MM.1S (cell line): ENCODE results near the gene ASPHD1.

ENCODE experiments used
- DNase-seq: peaks from one replicate; pipeline ENCODE4 v3.0.0-alpha.2; 2015
- H2AFZ ChIP-seq: fragments of 300-600 bp; sonication (generic); 2 replicates; pipeline ENCODE4 v1.6.0; 2016; ENCODE audit warnings: antibody characterized with exemption, low read length
- H3F3A ChIP-seq: fragments of 300-600 bp; sonication (generic); 2 replicates; pipeline ENCODE4 v1.6.1; 2016; ENCODE audit warnings: mild to moderate bottlenecking, antibody characterized with exemption, low read length, moderate library complexity, mixed read lengths; ENCODE audit not compliant: insufficient read depth
- H3K27ac ChIP-seq: fragments of 300-600 bp; sonication (generic); 2 replicates; pipeline ENCODE4 v1.5.1; 2016; ENCODE audit warnings: mild to moderate bottlenecking, low read length
- H3K27me3 ChIP-seq: fragments of 300-600 bp; sonication (generic); replicated peaks from 2 replicates; pipeline ENCODE4 v1.6.0; 2016; ENCODE audit warnings: low read length; ENCODE audit not compliant: insufficient read depth
- H3K36me3 ChIP-seq: fragments of 300-600 bp; sonication (generic); replicated peaks from 2 replicates; pipeline ENCODE4 v1.6.1; 2016; ENCODE audit warnings: mild to moderate bottlenecking, low read length, mixed read lengths; ENCODE audit not compliant: insufficient read depth
- H3K4me1 ChIP-seq: fragments of 300-600 bp; sonication (generic); 2 replicates; pipeline ENCODE4 v1.6.1; 2016; ENCODE audit warnings: low read length, mixed read lengths
- H3K4me2 ChIP-seq: fragments of 300-600 bp; sonication (generic); 2 replicates; pipeline ENCODE4 v1.6.0; 2016; ENCODE audit warnings: low read depth, low read length
- H3K4me3 ChIP-seq: fragments of 300-600 bp; sonication (generic); 2 replicates; pipeline ENCODE4 v1.5.1; 2016; ENCODE audit warnings: low read length, mixed read lengths
- H3K79me2 ChIP-seq: fragments of 300-600 bp; sonication (generic); 2 replicates; pipeline ENCODE4 v1.6.1; 2016; ENCODE audit warnings: mixed run types, low read length, mixed read lengths
- H3K9ac ChIP-seq: fragments of 300-600 bp; sonication (generic); 2 replicates; pipeline ENCODE4 v1.6.1; 2016; ENCODE audit warnings: low read length, mixed read lengths
- H3K9me2 ChIP-seq: fragments of 300-600 bp; sonication (generic); replicated peaks from 2 replicates; pipeline ENCODE4 v1.6.1; 2016; ENCODE audit warnings: mild to moderate bottlenecking, low read length, mixed read lengths; ENCODE audit not compliant: insufficient read depth
- H3K9me3 ChIP-seq: fragments of 300-600 bp; sonication (generic); replicated peaks from 2 replicates; pipeline ENCODE4 v1.6.1; 2016; ENCODE audit warnings: mild to moderate bottlenecking, low read length, mixed read lengths; ENCODE audit not compliant: insufficient read depth
- H4K20me1 ChIP-seq: fragments of 300-600 bp; sonication (generic); 2 replicates; pipeline ENCODE4 v1.6.1; 2016; ENCODE audit warnings: mild to moderate bottlenecking, low read length, moderate library complexity, mixed read lengths; ENCODE audit not compliant: insufficient read depth
- EZH2 ChIP-seq: fragments of 300-600 bp; sonication (generic); optimal IDR thresholded peaks from 2 replicates; pipeline ENCODE3; 2017; ENCODE audit warnings: low read depth, mild to moderate bottlenecking, antibody characterized with exemption, low read length, mixed read lengths
- EZH2phosphoT487 ChIP-seq: fragments of 300-600 bp; sonication (generic); IDR thresholded peaks from 2 replicates; pipeline ENCODE4 v1.6.1; 2018; ENCODE audit warnings: antibody characterized with exemption, low read length
- TF ChIP-seq, protein P1 (sequence below): fragments of 300-600 bp; sonication (generic); IDR thresholded peaks from 2 replicates; pipeline ENCODE4 v1.5.1; 2016; ENCODE audit warnings: antibody characterized with exemption, low read length, mixed read lengths

Gene ASPHD1

DNA sequence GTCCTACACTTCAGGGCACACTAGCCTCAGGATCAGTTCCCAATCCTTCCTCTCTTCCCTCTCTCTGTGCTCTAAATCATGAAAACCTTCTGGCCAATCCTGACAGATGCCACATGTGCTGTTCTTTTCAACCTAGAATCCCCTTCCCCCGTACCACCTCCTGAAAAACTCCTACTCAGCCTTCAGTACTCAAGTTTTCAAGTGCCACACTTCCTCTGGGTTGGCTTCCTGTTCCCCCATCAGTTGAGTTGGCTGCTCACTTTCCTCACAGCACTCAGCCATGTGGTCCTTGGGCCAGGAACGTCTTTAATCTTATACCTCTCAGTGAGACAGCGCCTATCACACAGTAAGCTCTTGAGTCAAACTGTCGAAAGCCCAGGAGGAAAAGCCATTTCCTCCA, 3.3 kb downstream of the ASPHD1 start:
- no peak overlapping the region for H2AFZ ChIP-seq
- H3K9me2 ChIP-seq: no peaks in the 10 kb centered on the region
- peaks cover 32% of the 10 kb centered on the region for H3K27me3 ChIP-seq
- H3K36me3 ChIP-seq: no peaks in the 10 kb centered on the region
- no peaks in the 10 kb centered on the region for H3K9me3 ChIP-seq
- H3F3A ChIP-seq: no peaks in the 10 kb centered on the region
- no peak for DNase-seq
- H4K20me1 ChIP-seq: no peaks in the 10 kb centered on the region
- no peak overlapping the region for H3K9ac ChIP-seq
- H3K4me1 ChIP-seq: 0 out of 2 replicates have a peak, but pooled peaks cover 4% of the 10 kb centered on the region
- H3K4me3 ChIP-seq: no peak overlapping the region
- H3K27ac ChIP-seq: no peak overlapping the region
- H3K4me2 ChIP-seq: no peak overlapping the region
- no peaks in the 10 kb centered on the region for H3K79me2 ChIP-seq
- TF ChIP-seq, protein P1, sequence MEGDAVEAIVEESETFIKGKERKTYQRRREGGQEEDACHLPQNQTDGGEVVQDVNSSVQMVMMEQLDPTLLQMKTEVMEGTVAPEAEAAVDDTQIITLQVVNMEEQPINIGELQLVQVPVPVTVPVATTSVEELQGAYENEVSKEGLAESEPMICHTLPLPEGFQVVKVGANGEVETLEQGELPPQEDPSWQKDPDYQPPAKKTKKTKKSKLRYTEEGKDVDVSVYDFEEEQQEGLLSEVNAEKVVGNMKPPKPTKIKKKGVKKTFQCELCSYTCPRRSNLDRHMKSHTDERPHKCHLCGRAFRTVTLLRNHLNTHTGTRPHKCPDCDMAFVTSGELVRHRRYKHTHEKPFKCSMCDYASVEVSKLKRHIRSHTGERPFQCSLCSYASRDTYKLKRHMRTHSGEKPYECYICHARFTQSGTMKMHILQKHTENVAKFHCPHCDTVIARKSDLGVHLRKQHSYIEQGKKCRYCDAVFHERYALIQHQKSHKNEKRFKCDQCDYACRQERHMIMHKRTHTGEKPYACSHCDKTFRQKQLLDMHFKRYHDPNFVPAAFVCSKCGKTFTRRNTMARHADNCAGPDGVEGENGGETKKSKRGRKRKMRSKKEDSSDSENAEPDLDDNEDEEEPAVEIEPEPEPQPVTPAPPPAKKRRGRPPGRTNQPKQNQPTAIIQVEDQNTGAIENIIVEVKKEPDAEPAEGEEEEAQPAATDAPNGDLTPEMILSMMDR: no peak
- TF ChIP-seq EZH2 (no peak), EZH2phosphoT487 (no peak)

- Histone ChIP-seq H3K9ac (no peak overlapping the region), H3K36me3 (no peaks in the 10 kb centered on the region), H3K4me3 (no peak overlapping the region), H2AFZ (no peak overlapping the region), H3K27me3 (peaks cover 26% of the 10 kb centered on the region), H3K79me2 (no peaks in the 10 kb centered on the region), H3K9me3 (no peaks in the 10 kb centered on the region), H3K4me1 (no peaks in the 10 kb centered on the region), H4K20me1 (no peaks in the 10 kb centered on the region), H3K9me2 (no peaks in the 10 kb centered on the region), H3K27ac (no peak overlapping the region), H3F3A (no peaks in the 10 kb centered on the region), H3K4me2 (no peak overlapping the region)
- no peak for DNase-seq
- TF ChIP-seq, protein P1: no peak
- no peak for TF ChIP-seq EZH2phosphoT487
- TF ChIP-seq EZH2: no peak
These were observed 4.7 kb downstream of the ASPHD1 start for GRCh38 chr16:29904947-29905346.

- no peaks in the 10 kb centered on the region for H3K9me2 ChIP-seq
- H3K27me3 ChIP-seq: peaks cover 23% of the 10 kb centered on the region
- no peaks in the 10 kb centered on the region for H3F3A ChIP-seq
- TF ChIP-seq EZH2: no peak
- TF ChIP-seq, protein P1: no peak
- no peak for TF ChIP-seq EZH2phosphoT487
- H3K4me1 ChIP-seq: no peaks in the 10 kb centered on the region
- H4K20me1 ChIP-seq: no peaks in the 10 kb centered on the region
- DNase-seq: no peak
- no peaks in the 10 kb centered on the region for H3K36me3 ChIP-seq
- H3K4me3 ChIP-seq: no peak overlapping the region
- H2AFZ ChIP-seq: no peak overlapping the region
- H3K4me2 ChIP-seq: no peak overlapping the region
- no peak overlapping the region for H3K27ac ChIP-seq
- H3K9ac ChIP-seq: no peak overlapping the region
- no peaks in the 10 kb centered on the region for H3K9me3 ChIP-seq
- H3K79me2 ChIP-seq: no peaks in the 10 kb centered on the region
These were observed 5.4 kb downstream of the ASPHD1 start for GRCh38 chr16:29905668-29906067.
